Right lobe of liver (tissue), 6 donors: ENCODE measurements around the gene AAMP. TPM values are rescaled to one million over a fixed set of nuclear protein-coding genes. Genes with fewer than 3 reads are reported as not detected.

Source experiments
- ATAC-seq, 4 donors: fragments of 200-7000 bp; cut with Tn5 transposase; one replicate each; pipeline ENCODE4 v1.9.1; 2020; ENCODE audit warnings: mild to moderate bottlenecking in 4 of 4, moderate library complexity in 4 of 4
- DNase-seq, 3 donors: peaks; one replicate each; pipeline ENCODE4 v3.0.0-alpha.2; 2020
- H3K27ac ChIP-seq, 3 donors: fragments of 200-600 bp; one replicate each; pipeline ENCODE4 v1.8.0; 2022
- H3K27me3 ChIP-seq, 2 donors: fragments of 200-600 bp; one replicate each; pipeline ENCODE4 v1.8.0; 2022
- H3K36me3 ChIP-seq, 4 donors: fragments of 200-600 bp; sonication (generic) in 1 of 4; one replicate each; pipeline versions ENCODE4 v1.5.1 to v1.8.0; 2017 to 2022; ENCODE audit warnings: control low read depth in 1 of 4
- H3K4me1 ChIP-seq, 4 donors: fragments of 200-600 bp; sonication (generic) in 1 of 4; one replicate each; pipeline versions ENCODE4 v1.5.1 to v1.8.0; 2017 to 2022; ENCODE audit warnings: control low read depth in 1 of 4
- H3K4me3 ChIP-seq, 3 donors: fragments of 200-600 bp; one replicate each; pipeline ENCODE4 v1.8.0; 2022
- H3K9me3 ChIP-seq, 4 donors: fragments of 200-600 bp; sonication (generic) in 1 of 4; one replicate each; pipeline versions ENCODE4 v1.5.1 to v1.8.0; 2017 to 2022; ENCODE audit warnings: control low read depth in 1 of 4
- CTCF ChIP-seq, 4 donors: fragments of 200-600 bp in 3 of 4; fragments of 450-650 bp in 1 of 4; IDR thresholded peaks; one replicate each; pipeline versions ENCODE4 v1.5.1 to v1.8.0; 2016 to 2022; ENCODE audit warnings: antibody characterized with exemption in 4 of 4, mild to moderate bottlenecking in 2 of 4
- POLR2A ChIP-seq: fragments of 450-650 bp; IDR thresholded peaks from one replicate; pipeline ENCODE4 v1.6.1; 2017; ENCODE audit warnings: antibody characterized with exemption, mild to moderate bottlenecking
- WGBS: methylation state at CpG from one replicate; pipeline ENCODE4 v1.1.6; 2018; ENCODE audit warnings: low coverage, low lambda C conversion rate; ENCODE audit not compliant: insufficient coverage; ENCODE audit errors: missing lambda C conversion rate; 5-methylcytosine and 5-hydroxymethylcytosine counted together
- intact Hi-C, 2 donors: fragments of 100-400 bp; cut with DNase I; formaldehyde crosslinking; loops; one replicate each; pipeline versions ENCODE4 v1.11.2 to v1.14.1; 2022
- total RNA-seq, 6 experiments: library from RNA; depleted of rRNA in 2 of 6; stranded (reverse); fragments of >200 nt in 2 of 6; fragmentation: NEBNext Ultra II Directional in 3 of 6; extraction: Animal tissue kit (Norgen Biotek cat#: 25700) in 3 of 6; gene quantifications; one replicate each; pipeline versions ENCODE4 v1.1.0 to v1.2.4, GENCODE V29; 2016 to 2023
- donor health status: DM: no; HTN: yes; CAD: no.
- donor health status: DM: no; HTN: no; CAD: no.
- donor health status: DM: no; HTN: no; CAD: no.
- donor health status: DM: no; HTN: yes; CAD: no.
- donor health status: DM: no; HTN: yes; CAD: no.

The AAMP gene
- total RNA-seq, 6 experiments from 2014 or later = 40.0 to 99.5 (median 45.2) TPM

- no peak overlapping the region for H3K4me3 ChIP-seq
- H3K27ac ChIP-seq = no peak overlapping the region
- peak; percentile 68 to 87 (median 78) for DNase-seq
- no peaks in the 10 kb centered on the region for H3K27me3 ChIP-seq
- 5% methylated on average over 9 of the region's 9 CpGs for WGBS
- no peaks in the 10 kb centered on the region for H3K9me3 ChIP-seq
- peak; percentile 85 to 93 (median 87) for ATAC-seq
- TF ChIP-seq POLR2A = no peak
- peak; percentile 96 to 97 (median 96) for TF ChIP-seq CTCF (IDR thresholded peaks at IDR 0.05)
- intact Hi-C loops = loop anchor here (5.0 to 10.0 kb wide), 3 partner anchors 54 to 94 kb away; partner anchors contain the start of genes CATIP (in 2 of the 2) and CTDSP1 (in 1 of the 2)
- H3K4me1 ChIP-seq = peaks cover 0 to 23% (median 10%) of the 10 kb centered on the region in 4 donors
- no peaks in the 10 kb centered on the region for H3K36me3 ChIP-seq
Observed at GRCh38 chr2:218301176-218301819, 31.4 kb upstream of the AAMP start.

GRCh38 chr2:218300141-218300540 lies 30.2 kb upstream of the AAMP start:
- no peak for ATAC-seq
- TF ChIP-seq CTCF (IDR thresholded peaks at IDR 0.05) (no peak), POLR2A (no peak)

GRCh38 chr2:218298314-218298875 lies 28.5 kb upstream of the AAMP start:
- Histone ChIP-seq H3K4me1 (peaks cover 0 to 25% (median 15%) of the 10 kb centered on the region in 4 donors), H3K27me3 (no peaks in the 10 kb centered on the region), H3K9me3 (no peaks in the 10 kb centered on the region), H3K36me3 (no peaks in the 10 kb centered on the region), H3K4me3 (no peak overlapping the region), H3K27ac (peak overlapping the region in 1 of 3 donors; percentile 40)
- no peak for DNase-seq
- intact Hi-C loops = no loop called here
- TF ChIP-seq CTCF (IDR thresholded peaks at IDR 0.05) (no peak), POLR2A (no peak)
- 58% methylated on average over 6 of the region's 6 CpGs for WGBS
- no peak for ATAC-seq

More at GRCh38 chr2:218300141-218300540, 30.2 kb upstream of the AAMP start:
- intact Hi-C loops = loop anchor here (5.0 to 10.0 kb wide), 3 partner anchors 55 to 95 kb away; partner anchors contain the start of genes CATIP (in 2 of the 2) and CTDSP1 (in 1 of the 2)
- Histone ChIP-seq H3K4me1 (peaks cover 0 to 14% (median 6%) of the 10 kb centered on the region in 4 donors), H3K36me3 (no peaks in the 10 kb centered on the region), H3K4me3 (no peak overlapping the region), H3K27ac (no peak overlapping the region), H3K27me3 (no peaks in the 10 kb centered on the region), H3K9me3 (no peaks in the 10 kb centered on the region)
- WGBS = 69% methylated on average over 4 of the region's 4 CpGs
- DNase-seq = no peak

GRCh38 chr2:218296847-218297246 lies 26.9 kb upstream of the AAMP start:
- H3K27ac ChIP-seq = peak overlapping the region in 1 of 3 donors; percentile 31
- H3K4me3 ChIP-seq = no peak overlapping the region
- peaks cover 0 to 33% (median 19%) of the 10 kb centered on the region in 4 donors for H3K4me1 ChIP-seq
- no peak for DNase-seq
- intact Hi-C loops = no loop called here
- peak in 1 of 4 donors; percentile 18 for TF ChIP-seq CTCF (IDR thresholded peaks at IDR 0.05)
- no peak for TF ChIP-seq POLR2A
- H3K27me3 ChIP-seq = no peaks in the 10 kb centered on the region
- H3K9me3 ChIP-seq = no peaks in the 10 kb centered on the region
- no peak for ATAC-seq
- WGBS = 17% methylated on average over 6 of the region's 7 CpGs
- H3K36me3 ChIP-seq = no peaks in the 10 kb centered on the region
